Stimulated activated CD4-positive, alpha-beta T cell treated with anti-CD3 and anti-CD28 coated beads, Interleukin-15, amount 100 ng/mL, for 24 hours (primary cell): Measurements from ENCODE around the gene SAGE1.
A peak's percentile ranks its signal among the peaks of the same experiment; 100 is the strongest.
"Not testable (repeated sequence)": the region's sequence is repeated elsewhere in the genome, so short reads cannot be mapped to it uniquely, and the experiment has no call there.

Experiments
- DNase-seq: peaks from one replicate; pipeline ENCODE4 v3.0.0-alpha.2; 2020

SAGE1 gene, protein sequence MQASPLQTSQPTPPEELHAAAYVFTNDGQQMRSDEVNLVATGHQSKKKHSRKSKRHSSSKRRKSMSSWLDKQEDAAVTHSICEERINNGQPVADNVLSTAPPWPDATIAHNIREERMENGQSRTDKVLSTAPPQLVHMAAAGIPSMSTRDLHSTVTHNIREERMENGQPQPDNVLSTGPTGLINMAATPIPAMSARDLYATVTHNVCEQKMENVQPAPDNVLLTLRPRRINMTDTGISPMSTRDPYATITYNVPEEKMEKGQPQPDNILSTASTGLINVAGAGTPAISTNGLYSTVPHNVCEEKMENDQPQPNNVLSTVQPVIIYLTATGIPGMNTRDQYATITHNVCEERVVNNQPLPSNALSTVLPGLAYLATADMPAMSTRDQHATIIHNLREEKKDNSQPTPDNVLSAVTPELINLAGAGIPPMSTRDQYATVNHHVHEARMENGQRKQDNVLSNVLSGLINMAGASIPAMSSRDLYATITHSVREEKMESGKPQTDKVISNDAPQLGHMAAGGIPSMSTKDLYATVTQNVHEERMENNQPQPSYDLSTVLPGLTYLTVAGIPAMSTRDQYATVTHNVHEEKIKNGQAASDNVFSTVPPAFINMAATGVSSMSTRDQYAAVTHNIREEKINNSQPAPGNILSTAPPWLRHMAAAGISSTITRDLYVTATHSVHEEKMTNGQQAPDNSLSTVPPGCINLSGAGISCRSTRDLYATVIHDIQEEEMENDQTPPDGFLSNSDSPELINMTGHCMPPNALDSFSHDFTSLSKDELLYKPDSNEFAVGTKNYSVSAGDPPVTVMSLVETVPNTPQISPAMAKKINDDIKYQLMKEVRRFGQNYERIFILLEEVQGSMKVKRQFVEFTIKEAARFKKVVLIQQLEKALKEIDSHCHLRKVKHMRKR

DNA sequence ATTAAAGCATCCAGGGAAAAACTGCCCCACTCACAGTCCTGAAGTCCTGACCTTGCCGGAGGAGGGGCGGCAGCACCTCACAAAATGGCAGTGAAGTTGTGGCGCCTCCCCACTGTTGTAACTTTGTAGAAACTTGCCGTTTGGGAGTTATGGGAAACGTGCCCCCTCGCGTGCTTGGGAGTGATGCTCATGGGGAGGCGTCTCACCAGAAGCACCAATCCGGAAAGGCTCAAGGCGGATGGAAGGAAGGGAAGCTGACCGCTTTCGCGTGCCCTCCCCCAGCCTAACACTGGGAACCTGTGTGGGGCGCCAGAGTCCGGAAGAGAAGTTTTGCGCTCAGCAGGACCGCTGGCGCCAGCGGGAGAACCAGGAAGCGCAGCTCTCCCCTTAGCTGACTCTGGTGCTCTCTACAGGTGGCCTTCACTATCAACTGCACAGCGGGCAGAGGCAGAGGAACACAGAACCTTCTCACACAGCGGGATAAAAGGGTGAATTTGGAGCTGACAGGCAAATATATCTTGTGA, at the start of gene SAGE1, which contains the start of gene CT45A10:
TSS of gene SAGE1 (plus strand) at position 423 of the 524 bp plus-strand sequence. CDS start 2,527 bp downstream, outside the sequence.
TSS of gene CT45A10 (minus strand) at position 151 of the 524 bp plus-strand sequence. CDS start 8,100 bp downstream, outside the sequence.
- no peak for DNase-seq

DNA sequence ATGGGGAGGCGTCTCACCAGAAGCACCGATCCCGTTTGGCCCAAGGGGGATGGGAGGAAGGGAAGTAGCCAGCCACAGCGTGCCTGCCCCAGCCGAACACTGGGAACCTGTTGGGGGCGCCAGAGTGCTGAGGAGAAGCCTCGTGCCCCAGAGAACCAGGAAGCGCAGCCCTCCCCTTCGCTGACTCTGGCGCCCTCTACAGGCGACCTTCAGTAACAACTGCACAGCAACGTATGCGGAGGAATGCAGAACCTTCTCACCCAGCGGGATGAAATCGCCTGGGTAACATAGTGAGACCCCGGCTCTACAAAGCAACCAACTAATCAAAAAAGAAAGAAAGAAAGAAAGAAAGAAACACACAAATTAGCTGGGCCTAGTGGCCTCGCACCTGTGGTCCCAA, 39.1 kb upstream of the SAGE1 start, which contains the start of gene CT45A8:
TSS of gene CT45A8 (minus strand) at position 101 of the 400 bp plus-strand sequence. CDS start 3,755 bp downstream, outside the sequence.
- DNase-seq: not testable (repeated sequence)

DNA sequence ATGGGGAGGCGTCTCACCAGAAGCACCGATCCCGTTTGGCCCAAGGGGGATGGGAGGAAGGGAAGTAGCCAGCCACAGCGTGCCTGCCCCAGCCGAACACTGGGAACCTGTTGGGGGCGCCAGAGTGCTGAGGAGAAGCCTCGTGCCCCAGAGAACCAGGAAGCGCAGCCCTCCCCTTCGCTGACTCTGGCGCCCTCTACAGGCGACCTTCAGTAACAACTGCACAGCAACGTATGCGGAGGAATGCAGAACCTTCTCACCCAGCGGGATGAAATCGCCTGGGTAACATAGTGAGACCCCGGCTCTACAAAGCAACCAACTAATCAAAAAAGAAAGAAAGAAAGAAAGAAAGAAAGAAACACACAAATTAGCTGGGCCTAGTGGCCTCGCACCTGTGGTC, 21.8 kb upstream of the SAGE1 start, which contains the start of gene CT45A9:
TSS of gene CT45A9 (minus strand) at position 101 of the 400 bp plus-strand sequence. CDS start 3,751 bp downstream, outside the sequence.
- not testable (repeated sequence) for DNase-seq

DNA sequence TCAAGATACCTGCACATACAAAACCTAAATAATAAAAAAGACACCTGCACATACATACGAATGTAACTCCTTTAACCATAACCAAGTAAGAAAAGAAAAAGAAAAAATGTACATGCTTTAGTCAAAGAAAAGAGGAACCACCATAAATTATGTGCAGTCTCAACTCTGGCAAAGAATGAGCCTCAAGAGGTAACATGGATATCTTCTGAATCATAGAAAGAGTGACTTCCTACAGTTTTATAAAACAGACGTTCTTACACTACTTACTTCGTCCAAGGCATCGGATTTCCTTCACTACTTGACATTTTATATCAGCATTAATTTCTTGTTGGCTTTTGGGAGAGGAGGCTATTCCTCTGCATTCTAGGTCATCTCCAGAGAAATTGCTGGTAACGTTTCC, 10.8 kb upstream of the SAGE1 start:
- not testable (repeated sequence) for DNase-seq

DNA sequence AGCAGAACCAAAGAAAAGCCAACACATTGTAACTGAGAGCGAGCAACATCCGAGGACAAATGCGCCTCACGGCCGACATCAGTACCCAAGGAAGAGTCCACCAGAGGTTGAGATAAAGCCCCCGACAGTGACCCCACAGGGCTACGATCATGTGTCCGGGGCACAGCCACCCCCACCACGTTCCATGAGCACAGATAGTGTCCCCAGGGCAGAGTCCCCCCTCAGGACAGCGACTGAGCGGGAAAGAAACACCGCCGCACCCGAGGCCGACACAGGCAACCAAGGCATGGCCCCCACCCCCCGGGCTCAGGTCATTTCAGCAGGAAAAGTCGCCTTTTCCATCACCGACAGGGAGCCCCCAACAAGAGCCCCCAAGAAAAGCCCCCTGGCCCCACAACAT, 5.3 kb upstream of the SAGE1 start:
- DNase-seq: not testable (repeated sequence)

DNA sequence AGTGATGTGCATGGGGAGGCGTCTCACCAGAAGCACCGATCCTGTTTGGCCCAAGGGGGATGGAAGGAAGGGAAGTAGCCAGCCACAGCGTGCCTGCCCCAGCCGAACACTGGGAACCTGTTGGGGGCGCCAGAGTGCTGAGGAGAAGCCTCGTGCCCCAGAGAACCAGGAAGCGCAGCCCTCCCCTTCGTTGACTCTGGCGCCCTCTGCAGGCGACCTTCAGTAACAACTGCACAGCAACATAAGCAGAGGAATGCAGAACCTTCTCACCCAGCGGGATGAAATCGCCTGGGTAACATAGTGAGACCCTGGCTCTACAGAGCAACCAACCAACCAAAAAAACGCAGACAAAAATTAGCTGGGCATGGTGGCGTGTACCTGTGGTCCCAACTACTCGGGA, 4.5 kb upstream of the SAGE1 start:
- DNase-seq: peak; percentile 52

DNA sequence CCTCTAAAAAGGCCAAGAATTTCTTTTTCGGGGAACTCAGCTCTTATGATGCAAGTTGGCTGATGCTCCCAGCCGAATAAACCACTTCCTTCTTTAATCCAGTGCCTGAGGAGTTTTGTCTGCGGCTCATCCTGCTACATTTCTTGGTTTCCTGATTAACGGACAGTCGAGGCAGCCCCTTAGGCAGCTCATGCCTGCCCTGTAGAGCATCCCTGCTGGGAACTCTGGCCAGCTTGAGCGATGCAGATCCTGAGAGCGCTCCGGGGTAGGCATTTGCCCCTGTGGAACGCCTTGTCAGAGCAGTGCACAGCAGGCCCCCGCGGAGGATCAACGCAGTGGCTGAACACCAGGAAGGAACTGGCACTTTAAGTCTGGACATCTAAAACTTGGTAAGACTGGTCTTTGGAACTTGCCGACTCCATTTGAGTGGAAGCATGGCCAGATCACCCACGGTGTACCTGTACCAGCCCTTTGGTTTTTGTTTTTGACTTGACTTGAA, 3.4 kb upstream of the SAGE1 start:
- no peak for DNase-seq

DNA sequence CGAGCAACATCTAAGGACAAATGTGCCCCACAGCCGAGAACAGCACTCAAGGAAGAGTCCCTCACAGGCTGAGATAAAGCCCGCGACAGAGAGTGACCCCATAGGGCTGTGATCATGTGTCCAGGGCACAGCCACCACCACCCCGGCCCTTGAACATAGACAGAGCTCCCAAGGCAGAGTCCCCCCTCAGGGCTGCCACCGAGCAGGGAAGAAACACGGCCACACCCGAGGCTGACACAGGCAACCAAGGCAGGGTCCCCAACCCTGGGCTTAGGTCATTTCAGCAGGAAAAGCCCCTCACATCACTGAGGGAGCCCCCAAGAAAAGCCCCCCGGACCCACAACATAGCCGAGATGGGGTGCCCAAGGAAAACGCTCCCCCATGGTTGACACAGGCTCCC, 735 bp upstream of the SAGE1 start:
- DNase-seq: no peak

DNA sequence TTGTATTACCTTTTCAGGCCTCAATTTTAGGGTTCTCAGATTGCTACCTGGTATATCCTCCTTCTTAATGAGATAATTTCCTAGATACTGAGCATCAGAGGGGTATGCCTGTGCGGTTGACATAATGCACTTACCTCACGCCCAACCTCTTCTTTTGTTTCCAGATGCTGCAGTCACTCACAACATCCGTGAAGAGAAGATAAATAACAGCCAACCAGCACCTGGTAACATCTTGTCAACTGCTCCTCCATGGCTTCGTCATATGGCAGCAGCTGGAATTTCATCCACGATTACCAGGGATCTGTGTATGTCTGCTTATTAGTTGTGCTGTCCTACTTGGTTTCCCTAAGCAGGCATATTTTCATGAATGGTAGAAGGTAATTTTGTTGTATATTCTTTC, 16.7 kb downstream of the SAGE1 start:
- no peak for DNase-seq

DNA sequence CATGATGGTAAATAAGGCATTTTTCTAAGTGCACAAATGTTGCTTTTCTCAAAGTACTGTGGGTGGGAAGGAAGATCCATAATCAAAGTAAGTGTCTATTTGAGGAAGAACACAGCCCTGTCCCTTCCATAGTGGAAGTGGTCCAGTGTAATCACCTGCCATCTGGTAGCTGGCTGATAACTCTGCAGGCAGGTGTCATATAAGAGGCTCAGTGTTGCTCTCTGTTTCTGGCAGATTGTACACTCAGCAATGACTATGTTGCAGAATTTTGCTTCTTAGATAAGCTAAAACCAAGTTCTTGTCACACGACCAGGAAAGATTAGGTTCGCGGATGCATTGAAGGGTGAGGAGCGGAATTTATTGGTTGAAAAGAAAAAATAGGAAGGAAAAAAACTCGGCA, 20.9 kb downstream of the SAGE1 start:
- DNase-seq: no peak

DNA sequence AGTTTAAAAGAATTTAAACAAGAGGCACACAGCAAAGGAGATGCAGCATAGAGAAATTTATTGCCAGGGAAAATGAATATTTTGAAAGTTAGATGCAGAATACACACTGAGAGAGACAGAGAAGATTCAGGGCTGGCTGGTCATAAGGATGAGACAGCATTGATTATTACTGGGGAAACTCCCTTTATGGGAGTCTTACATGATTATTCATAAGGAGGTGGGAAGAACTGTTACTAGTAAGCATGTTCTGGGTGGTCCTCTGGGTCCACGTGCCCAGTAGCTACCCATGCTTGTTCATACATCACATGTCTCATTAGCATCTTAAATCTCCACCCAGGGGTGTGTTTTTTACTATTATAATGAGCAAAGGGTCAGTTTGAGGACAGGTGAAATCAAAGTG, 27.0 kb downstream of the SAGE1 start:
- DNase-seq: not testable (repeated sequence)

DNA sequence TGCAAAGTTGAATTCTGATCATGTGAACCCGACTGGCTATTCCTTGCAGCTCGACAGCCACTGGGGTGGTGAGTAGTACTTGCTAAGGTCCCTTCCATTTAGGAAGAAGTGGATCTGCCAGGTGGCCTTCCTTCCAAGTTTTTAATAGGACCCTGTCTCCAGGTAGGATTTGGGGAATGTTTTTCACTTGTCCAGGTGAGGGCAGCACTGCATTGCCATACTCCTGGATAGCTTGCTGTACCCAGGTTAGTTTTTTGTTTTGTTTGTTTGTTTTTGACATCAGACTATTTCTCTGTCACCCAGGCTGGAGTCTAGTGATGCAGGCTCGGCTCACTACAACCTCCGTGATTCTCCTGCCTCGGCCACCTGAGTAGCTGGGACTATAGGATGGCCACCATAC, 29.8 kb downstream of the SAGE1 start:
- no peak for DNase-seq

DNA sequence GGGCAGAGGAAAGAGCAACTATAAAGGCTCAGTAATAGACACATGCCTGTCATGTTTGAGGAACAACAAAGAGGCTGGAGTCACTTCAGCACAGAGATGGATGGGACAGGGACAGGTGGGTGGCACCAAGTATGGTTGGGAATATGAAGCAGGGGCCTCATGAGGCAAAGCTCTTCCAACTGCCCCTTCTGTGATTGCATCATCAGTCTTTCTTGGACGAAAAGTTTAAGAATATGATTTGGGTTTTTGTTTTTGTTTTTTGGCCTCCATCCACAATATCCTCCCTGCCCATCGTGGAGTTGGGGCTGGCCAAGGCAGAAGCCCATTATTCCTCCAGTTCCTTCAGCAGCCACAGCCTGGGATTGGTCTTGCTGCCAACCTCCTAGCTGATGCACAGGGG, 34.4 kb downstream of the SAGE1 start:
- no peak for DNase-seq

DNA sequence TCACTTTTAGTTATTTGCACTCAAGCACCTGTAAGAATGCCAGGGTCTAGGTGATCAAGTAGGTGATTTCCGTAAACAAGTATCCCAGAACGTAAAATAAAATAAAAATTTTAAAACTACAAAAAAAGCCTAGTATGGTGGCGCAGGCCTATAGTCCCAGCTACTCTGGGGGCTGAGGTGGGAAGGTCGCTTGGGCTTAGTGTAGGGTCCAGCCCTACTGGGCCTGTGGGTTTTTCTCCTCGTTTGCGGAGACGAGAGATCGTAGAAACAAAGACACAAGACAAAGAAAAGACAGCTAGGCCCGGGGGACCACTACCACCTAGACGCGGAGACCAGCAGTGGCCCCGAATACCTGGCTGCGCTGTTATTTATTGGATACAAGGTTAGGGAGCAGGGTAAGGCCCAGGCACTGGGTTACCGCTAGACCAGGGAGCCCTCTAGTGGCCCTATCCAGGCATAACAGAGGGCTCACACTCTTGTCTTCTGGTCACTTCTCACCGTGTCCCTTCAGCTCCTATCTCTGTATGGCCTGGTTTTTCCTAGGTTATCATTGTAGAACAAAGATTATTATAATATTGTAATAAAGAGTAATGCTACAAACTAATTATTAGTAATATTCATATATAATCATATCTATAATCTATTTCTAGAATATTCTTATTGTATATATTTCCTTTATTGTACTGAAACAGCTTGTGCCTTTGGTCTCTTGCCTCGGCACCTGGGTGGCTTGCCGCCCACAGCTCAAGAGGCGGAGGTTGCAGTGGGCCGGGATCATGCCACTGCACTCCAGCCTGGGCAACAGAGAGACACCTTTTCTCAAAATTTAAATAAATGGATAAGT, 38.4 kb downstream of the SAGE1 start:
- DNase-seq: peak; percentile 52

DNA sequence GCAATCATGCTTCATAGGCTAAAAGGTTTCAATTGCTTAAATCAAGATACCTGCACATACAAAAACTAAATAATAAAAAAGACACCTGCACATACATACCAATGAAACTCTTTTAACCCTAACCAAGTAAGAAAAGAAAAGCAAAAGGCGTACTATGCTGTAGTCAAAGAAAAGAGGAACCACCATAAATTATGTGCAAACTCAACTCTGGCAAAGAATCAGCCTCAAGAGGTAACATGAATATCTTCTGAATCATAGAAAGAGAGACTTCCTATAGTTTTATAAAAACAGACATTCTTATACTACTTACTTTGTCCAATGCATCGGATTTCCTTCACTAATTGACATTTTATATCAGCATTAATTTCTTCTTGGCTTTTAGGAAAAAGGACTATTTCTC, 51.0 kb downstream of the SAGE1 start:
- no peak for DNase-seq

DNA sequence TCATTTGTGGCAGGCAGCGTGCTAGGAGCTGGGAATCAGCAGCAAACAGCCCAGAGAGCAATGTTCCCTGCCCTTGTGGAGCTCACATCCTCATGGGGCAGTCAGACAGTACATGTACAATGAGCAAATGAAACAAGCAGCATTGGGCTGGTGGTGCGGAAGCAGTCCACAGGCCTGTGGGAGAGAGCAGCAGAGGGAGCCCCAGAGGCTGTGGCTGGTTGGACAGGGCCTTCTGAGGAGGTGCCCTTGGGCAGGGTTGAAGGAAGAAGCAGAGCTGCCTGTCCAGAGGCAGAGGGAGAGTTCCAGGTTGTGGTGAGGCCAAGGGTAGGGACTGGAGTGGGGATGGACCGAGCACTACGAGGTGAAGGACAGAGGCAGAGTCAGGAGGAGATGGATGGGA, 57.8 kb downstream of the SAGE1 start:
- DNase-seq: no peak
